Activated CD4-positive, alpha-beta memory T cell treated with anti-CD3 and anti-CD28 coated beads, Interleukin-2, amount 10 ng/mL, durations not matched to agents 7 days and 5 days (primary cell): ENCODE measurements around the gene SPOCK3. TPM values are rescaled to one million over a fixed set of nuclear protein-coding genes. Genes with fewer than 3 reads are reported as not detected.
"Not testable (repeated sequence)": the region's sequence is repeated elsewhere in the genome, so short reads cannot be mapped to it uniquely, and the experiment has no call there.

Experiments
- CTCF ChIA-PET: fragments of 350-600 bp; sonication (Branson Sonifier 250); formaldehyde crosslinking; loops from one replicate; lab custom pipeline; 2021; ENCODE audit warnings: antibody characterized with exemption, inconsistent platforms; lab: Charles Lee
- POLR2A ChIA-PET: fragments of 350-600 bp; sonication (Branson Sonifier 250); formaldehyde crosslinking; loops from one replicate; lab custom pipeline; 2021; ENCODE audit warnings: antibody characterized with exemption; lab: Charles Lee
- DNase-seq: peaks from one replicate; pipeline ENCODE4 v3.0.0-alpha.2; 2020
- H3K27ac Mint-ChIP-seq: one replicate; pipeline ENCODE4 v1.8.0; 2021; ENCODE audit warnings: mild to moderate bottlenecking, mixed read lengths
- H3K27me3 Mint-ChIP-seq: one replicate; pipeline ENCODE4 v1.8.0; 2021; ENCODE audit warnings: mixed read lengths
- H3K36me3 Mint-ChIP-seq: one replicate; pipeline ENCODE4 v1.8.0; 2021; ENCODE audit warnings: low read depth, mixed read lengths
- H3K4me1 Mint-ChIP-seq: one replicate; pipeline ENCODE4 v1.8.0; 2021; ENCODE audit warnings: mixed read lengths
- H3K4me3 Mint-ChIP-seq: one replicate; pipeline ENCODE4 v1.8.0; 2021; ENCODE audit warnings: mild to moderate bottlenecking, mixed read lengths
- H3K9me3 Mint-ChIP-seq: one replicate; pipeline ENCODE4 v1.8.0; 2021; ENCODE audit warnings: mixed read lengths
- total RNA-seq, 2 experiments: library from RNA; stranded (reverse); gene quantifications; one replicate each; pipeline ENCODE4 v1.2.3, GENCODE V29; 2021

Gene SPOCK3
- total RNA-seq, 2 experiments from 2014 or later: not detected

DNA sequence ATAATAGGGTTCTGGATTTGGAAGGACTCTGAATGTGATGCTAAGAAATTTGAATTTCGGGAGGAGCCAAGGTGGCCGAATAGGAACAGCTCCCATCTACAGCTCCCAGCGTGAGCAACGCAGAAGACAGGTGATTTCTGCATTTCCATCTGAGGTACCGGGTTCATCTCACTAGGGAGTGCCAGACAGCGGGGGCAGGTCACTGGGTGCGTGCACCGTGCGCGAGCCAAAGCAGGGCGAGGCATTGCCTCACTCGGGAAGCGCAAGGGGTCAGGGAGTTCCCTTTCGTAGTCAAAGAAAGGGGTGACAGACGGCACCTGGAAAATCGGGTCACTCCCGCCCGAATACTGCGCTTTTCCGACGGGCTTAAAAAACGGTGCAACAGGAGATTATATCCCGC lies 383.9 kb downstream of the SPOCK3 start:
- H3K4me3 Mint-ChIP-seq, H3K9me3 Mint-ChIP-seq, H3K27me3 Mint-ChIP-seq, H3K4me1 Mint-ChIP-seq, CTCF ChIA-PET, H3K36me3 Mint-ChIP-seq, POLR2A ChIA-PET, DNase-seq, H3K27ac Mint-ChIP-seq: not testable (repeated sequence)

DNA sequence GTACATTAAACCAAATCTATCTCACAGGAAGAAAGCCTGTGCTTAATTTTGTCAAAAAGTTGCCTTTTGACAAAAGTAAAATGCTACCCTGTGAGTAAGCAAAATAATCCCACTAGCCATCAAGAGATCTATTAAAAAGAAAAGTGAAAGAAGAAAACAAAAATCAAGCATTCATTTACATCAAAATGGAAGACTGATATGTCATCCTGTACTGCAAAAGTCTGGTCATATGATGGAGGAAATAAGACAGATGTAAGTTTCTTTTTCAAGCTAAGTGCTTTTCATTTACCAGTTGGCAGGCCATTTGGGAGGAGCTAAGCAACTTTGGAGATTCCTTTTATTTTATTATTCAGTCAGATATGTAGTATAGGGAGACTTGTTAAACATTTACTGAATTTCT lies 387.4 kb downstream of the SPOCK3 start:
- no peaks in the 10 kb centered on the region for H3K4me1 Mint-ChIP-seq

DNA sequence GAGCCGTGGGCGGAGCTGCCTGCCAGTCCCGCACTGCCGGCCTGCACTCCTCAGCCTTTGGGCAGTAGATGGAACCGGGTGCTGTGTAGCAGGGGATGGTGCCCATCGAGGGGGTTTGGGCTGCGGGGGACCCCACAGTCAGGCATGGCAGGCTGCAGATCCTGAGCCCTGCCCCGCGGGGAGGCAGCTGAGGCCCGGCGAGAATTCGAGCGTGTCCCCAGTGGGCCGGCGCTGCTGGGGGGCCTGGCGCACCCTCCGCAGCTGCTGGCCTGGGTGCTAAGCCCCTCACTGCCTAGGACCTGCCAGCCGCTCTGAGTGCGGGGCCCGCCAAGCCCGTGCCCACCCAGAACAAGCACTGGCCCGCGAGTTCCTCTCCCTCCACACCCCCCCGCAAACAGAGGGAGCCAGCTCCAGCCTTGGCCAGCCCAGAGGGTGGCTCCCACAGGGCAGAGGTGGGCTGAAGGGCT lies 391.5 kb downstream of the SPOCK3 start:
- ChIA-PET POLR2A (no interaction called here), CTCF (no interaction called here)
- H3K27ac Mint-ChIP-seq: no peak overlapping the region
- no peaks in the 10 kb centered on the region for H3K4me1 Mint-ChIP-seq
- no peaks in the 10 kb centered on the region for H3K27me3 Mint-ChIP-seq
- peaks cover 15% of the 10 kb centered on the region for H3K9me3 Mint-ChIP-seq
- DNase-seq: no peak
- H3K4me3 Mint-ChIP-seq: no peak overlapping the region
- H3K36me3 Mint-ChIP-seq: no peaks in the 10 kb centered on the region

More for the DNA sequence above, 387.4 kb downstream of the SPOCK3 start:
- ChIA-PET CTCF (no interaction called here), POLR2A (no interaction called here)
- no peak overlapping the region for H3K4me3 Mint-ChIP-seq
- H3K9me3 Mint-ChIP-seq: peaks cover 6% of the 10 kb centered on the region
- H3K27me3 Mint-ChIP-seq: no peaks in the 10 kb centered on the region
- H3K27ac Mint-ChIP-seq: no peak overlapping the region
- DNase-seq: no peak
- H3K36me3 Mint-ChIP-seq: no peaks in the 10 kb centered on the region

DNA sequence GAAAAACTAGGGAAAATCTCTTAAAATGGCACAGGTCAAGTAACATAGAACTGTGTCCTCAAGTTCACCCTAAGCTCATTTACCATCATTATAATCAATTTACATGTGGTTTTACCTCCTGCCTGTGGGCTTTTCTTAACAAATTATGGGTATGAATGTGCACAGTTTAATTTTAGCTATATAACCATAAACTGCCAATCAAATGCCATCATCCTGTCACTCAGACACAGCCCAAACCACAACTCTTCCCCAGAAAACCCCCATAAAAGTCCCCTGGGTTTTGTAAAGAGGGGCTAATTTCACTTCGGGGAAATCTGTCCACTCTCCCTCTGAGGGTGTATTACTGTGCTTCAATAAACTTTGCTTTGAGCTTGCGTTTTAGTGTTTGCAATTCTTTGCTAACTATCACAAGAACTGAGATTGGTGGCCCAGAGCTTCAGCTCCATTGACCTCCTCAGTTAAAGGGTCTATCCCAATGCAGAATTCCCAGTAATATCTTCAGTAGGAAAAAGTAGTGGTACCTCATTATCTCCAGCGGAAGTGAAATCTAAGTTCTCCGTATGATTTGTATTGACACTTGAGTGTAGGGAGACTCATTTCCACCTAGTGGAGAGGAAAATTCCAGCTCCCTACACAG lies 394.6 kb downstream of the SPOCK3 start:
- no peaks in the 10 kb centered on the region for H3K4me1 Mint-ChIP-seq
- peaks cover 18% of the 10 kb centered on the region for H3K9me3 Mint-ChIP-seq
- no peak overlapping the region for H3K4me3 Mint-ChIP-seq
- no peak for DNase-seq
- CTCF ChIA-PET: no interaction called here
- POLR2A ChIA-PET: no interaction called here
- H3K27ac Mint-ChIP-seq: no peak overlapping the region
- H3K36me3 Mint-ChIP-seq: no peaks in the 10 kb centered on the region
- no peaks in the 10 kb centered on the region for H3K27me3 Mint-ChIP-seq

DNA sequence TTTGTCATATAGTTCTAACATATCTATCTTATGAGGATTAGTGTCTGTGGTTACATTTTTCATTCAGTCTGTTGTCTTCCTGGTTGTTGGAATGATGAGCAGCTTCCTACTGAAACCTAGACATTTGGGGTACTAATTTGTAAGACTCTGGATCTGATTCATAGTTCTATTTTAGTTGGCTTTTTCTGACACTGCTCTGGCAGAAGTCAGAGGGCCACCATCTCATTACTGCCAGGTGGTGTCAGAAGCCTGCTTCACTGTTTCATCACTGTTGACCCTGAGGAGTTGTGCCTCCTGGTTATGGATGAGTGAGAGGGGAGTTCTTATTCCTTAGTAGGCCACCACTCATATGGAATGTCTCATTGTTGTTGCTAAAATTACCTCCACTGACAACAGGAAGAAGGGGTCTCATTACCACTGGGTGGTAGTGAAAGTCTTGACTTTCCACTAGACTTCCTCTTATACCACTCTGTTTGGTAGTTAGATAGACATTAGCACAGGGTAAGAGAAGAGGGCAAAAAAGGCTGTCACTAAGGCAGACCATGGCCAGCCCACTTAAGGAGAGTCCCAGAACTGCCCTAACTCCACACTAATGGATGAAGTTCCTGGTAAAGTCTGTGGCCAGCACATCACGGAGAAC lies 395.2 kb downstream of the SPOCK3 start:
- no peak overlapping the region for H3K27ac Mint-ChIP-seq

DNA sequence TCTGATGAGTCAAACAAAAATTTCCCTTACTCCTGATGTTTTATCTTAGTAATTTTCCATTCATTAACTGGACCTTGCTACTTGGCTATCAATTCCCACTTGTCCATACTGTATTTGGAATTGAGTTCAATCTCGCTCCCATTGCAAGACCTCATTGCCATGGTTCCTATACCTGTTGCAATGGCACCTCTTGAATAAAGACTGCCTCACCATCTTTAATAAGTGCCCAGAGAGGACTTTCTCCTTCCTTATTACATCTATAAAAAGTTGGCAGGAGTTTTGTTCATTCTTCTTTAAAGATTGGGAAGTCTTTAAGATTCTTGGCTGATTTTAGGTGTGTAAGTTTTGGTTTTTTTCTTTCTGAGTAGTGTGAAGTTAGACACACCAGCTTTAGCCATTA lies 397.4 kb downstream of the SPOCK3 start:
- ChIA-PET CTCF (no interaction called here), POLR2A (no interaction called here)
- Mint-ChIP-seq H3K27me3 (no peaks in the 10 kb centered on the region), H3K27ac (no peak overlapping the region), H3K4me3 (no peak overlapping the region), H3K4me1 (no peaks in the 10 kb centered on the region), H3K36me3 (no peaks in the 10 kb centered on the region), H3K9me3 (peaks cover 23% of the 10 kb centered on the region)
- DNase-seq: no peak

More for the DNA sequence above, 395.2 kb downstream of the SPOCK3 start:
- ChIA-PET CTCF (no interaction called here), POLR2A (no interaction called here)
- no peaks in the 10 kb centered on the region for H3K4me1 Mint-ChIP-seq
- no peak overlapping the region for H3K4me3 Mint-ChIP-seq
- H3K9me3 Mint-ChIP-seq: peaks cover 20% of the 10 kb centered on the region
- H3K27me3 Mint-ChIP-seq: no peaks in the 10 kb centered on the region
- H3K36me3 Mint-ChIP-seq: no peaks in the 10 kb centered on the region
- no peak for DNase-seq

DNA sequence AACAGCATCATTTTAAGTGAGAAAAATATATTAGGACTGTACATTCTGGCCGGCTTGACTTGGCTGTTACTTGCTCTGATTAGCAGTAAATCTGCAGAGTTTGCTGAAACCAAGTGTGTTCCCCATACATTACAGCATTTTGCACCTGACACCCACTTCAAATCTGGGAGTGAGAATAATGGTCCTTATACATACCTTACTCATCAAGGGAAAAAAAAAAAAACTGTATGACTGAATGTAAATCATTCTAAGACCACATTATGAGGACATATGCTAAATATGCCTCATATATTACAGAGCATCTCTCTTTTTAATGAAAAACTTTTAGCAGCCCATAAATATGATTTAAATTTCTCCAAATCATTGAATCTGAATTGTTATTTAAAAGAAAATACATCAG lies 406.7 kb downstream of the SPOCK3 start:
- no peak for DNase-seq

DNA sequence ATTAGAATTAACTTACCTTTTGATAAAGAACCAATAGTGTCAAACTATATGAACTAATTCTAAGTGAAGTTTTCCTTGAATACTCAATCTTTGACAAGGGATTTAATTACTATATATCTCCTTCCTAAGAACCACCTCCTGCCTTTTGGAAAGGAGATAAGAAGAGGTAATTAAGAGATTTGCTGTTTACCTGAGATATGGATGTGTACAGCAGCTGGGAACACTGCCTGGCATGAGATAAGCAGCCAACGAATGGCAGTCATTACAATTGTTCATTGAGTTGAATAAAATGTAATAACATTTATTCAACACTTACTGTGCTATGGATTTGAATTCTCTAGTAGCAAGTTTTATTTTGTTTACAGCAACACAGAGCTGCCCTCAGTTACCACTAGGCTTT lies 407.1 kb downstream of the SPOCK3 start:
- Mint-ChIP-seq H3K27ac (no peak overlapping the region), H3K27me3 (no peaks in the 10 kb centered on the region), H3K4me3 (no peak overlapping the region), H3K36me3 (no peaks in the 10 kb centered on the region), H3K4me1 (no peaks in the 10 kb centered on the region), H3K9me3 (peaks cover 3% of the 10 kb centered on the region)
- ChIA-PET POLR2A (no interaction called here), CTCF (no interaction called here)
- DNase-seq: no peak

More for the DNA sequence above, 406.7 kb downstream of the SPOCK3 start:
- Mint-ChIP-seq H3K27me3 (no peaks in the 10 kb centered on the region), H3K4me1 (no peaks in the 10 kb centered on the region), H3K9me3 (peaks cover 5% of the 10 kb centered on the region), H3K36me3 (no peaks in the 10 kb centered on the region), H3K27ac (no peak overlapping the region), H3K4me3 (no peak overlapping the region)
- ChIA-PET POLR2A (no interaction called here), CTCF (no interaction called here)

DNA sequence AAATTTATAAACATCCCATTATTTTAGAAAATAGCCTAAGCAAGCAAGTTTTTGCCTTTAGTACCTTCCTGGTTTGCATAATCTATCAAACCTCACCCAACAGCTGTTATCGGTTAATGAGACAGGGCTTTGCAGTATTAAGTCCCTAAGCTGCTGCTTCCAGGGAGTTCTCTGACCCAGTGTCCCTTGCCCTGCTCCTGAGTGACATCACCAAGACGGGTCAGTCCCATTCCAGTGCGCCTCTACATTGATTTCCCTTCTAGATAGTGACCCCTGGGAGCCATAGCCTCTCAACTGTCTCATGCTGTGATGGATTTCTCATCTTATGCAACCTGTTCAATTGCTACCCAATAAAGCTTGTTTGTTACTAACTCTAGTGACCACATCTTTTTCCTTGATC lies 410.4 kb downstream of the SPOCK3 start:
- POLR2A ChIA-PET: no interaction called here
- CTCF ChIA-PET: no interaction called here
- no peak for DNase-seq
- no peak overlapping the region for H3K4me3 Mint-ChIP-seq
- no peaks in the 10 kb centered on the region for H3K36me3 Mint-ChIP-seq
- H3K4me1 Mint-ChIP-seq: no peaks in the 10 kb centered on the region
- peaks cover 9% of the 10 kb centered on the region for H3K9me3 Mint-ChIP-seq
- no peak overlapping the region for H3K27ac Mint-ChIP-seq
- no peaks in the 10 kb centered on the region for H3K27me3 Mint-ChIP-seq

DNA sequence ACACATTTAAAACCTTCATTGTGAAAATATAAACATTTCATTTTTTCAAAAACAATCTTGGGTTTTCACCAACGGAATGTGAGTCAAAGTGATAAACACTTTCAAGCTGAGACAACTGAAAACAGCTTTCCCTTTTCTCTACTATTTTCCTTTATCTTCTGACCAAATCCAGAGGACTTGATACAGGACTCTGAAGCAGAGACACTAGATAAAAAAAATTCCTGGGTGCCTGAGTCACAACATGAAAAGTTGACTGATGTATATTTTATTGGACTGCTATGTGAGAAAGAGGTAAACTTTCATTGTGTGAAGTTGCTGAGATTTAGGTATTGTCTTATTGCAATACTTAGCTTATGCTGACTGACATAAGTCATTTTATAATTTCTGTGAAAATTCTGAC lies 411.2 kb downstream of the SPOCK3 start:
- Mint-ChIP-seq H3K36me3 (no peaks in the 10 kb centered on the region), H3K4me1 (no peaks in the 10 kb centered on the region), H3K27me3 (no peaks in the 10 kb centered on the region), H3K4me3 (no peak overlapping the region), H3K9me3 (peaks cover 9% of the 10 kb centered on the region), H3K27ac (no peak overlapping the region)
- ChIA-PET CTCF (no interaction called here), POLR2A (no interaction called here)
- no peak for DNase-seq

DNA sequence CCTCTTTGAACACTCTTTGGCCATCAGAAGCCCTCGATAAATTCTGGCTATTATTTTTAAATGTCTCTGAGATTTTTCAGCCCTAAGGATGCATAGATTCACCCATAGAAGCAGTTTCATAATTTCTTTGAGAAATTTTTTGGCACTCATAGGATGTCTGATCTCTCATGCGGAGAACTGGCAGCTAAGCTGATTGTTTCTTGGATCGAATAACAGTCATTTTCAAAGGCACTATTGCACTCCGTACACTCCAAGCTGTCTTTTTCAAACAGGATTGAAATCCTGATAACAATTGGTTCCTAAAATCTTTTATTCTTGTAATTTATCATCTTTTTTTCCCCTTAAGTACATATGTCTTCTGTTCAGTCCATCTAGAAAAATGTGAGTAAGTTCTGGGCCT lies 411.9 kb downstream of the SPOCK3 start:
- ChIA-PET CTCF (no interaction called here), POLR2A (no interaction called here)
- Mint-ChIP-seq H3K4me3 (no peak overlapping the region), H3K27ac (no peak overlapping the region), H3K9me3 (peaks cover 9% of the 10 kb centered on the region), H3K4me1 (no peaks in the 10 kb centered on the region), H3K27me3 (no peaks in the 10 kb centered on the region), H3K36me3 (no peaks in the 10 kb centered on the region)
- no peak for DNase-seq

DNA sequence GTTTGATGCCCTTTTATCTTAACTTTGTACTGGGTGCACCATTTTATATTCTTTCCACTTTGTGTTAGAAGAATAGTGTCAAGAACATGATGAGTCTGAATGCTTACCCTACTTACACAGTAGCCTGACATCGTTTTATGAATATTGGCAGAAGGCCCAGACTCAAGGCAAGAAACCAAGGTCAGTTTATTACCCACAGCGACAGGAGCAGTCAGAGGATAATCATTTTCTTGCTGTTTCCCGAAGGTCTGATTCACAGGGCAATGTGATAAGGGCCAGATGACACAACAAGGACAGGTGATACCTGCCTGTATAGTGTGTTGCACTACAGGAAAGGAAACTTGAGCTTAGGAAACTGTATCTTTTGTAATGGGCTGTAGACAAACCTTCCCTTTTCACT lies 417.4 kb downstream of the SPOCK3 start:
- Mint-ChIP-seq H3K36me3 (no peaks in the 10 kb centered on the region), H3K4me1 (no peaks in the 10 kb centered on the region), H3K9me3 (peaks cover 5% of the 10 kb centered on the region), H3K4me3 (no peak overlapping the region), H3K27me3 (no peaks in the 10 kb centered on the region), H3K27ac (no peak overlapping the region)
- no peak for DNase-seq
- CTCF ChIA-PET: no interaction called here
- POLR2A ChIA-PET: no interaction called here

DNA sequence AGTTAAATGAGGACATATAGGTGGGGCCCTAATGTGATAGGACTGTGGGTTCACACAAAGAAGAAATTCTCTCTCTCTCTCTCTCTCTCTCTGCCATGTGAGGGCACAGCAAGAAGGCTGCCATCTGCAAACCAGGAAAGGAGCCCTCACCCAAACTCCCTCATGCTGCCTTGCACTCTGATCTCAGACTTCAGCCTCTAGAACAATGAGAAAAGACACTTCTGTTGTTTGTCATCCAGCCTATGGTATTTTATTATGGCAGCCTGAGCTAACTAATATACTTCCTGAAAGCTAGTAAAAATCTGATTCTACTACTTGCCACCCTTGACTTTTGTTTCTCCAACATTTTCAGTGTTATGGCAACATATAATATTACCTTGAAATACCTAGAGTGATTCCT lies 425.9 kb downstream of the SPOCK3 start:
- CTCF ChIA-PET: no interaction called here
- Mint-ChIP-seq H3K4me3 (no peak overlapping the region), H3K9me3 (no peaks in the 10 kb centered on the region)

DNA sequence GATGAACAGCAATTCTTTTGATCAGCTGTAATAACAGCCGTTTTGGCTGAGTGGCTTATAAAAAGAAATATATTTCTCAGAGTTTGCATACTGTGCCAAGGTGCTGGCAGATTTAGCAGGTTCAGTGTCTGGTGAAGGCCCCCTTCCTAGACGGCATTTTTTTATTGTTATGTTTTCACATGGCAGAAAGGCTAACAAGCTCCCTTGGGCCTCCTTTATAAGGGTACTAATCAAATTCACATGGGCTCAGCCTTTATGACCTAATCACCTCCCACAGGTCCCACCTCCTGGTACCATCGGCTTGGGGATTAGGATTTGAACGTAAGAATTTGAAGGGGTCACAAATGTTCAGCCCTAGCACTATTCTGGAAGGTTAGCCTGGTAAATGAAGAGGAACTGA lies 431.9 kb downstream of the SPOCK3 start:
- H3K27me3 Mint-ChIP-seq: no peaks in the 10 kb centered on the region
- peaks cover 6% of the 10 kb centered on the region for H3K9me3 Mint-ChIP-seq
- no peak overlapping the region for H3K27ac Mint-ChIP-seq
- no peak for DNase-seq
- ChIA-PET POLR2A (no interaction called here), CTCF (no interaction called here)
- no peaks in the 10 kb centered on the region for H3K36me3 Mint-ChIP-seq
- no peaks in the 10 kb centered on the region for H3K4me1 Mint-ChIP-seq
- no peak overlapping the region for H3K4me3 Mint-ChIP-seq

More for the DNA sequence above, 425.9 kb downstream of the SPOCK3 start:
- no peak for DNase-seq
- POLR2A ChIA-PET: no interaction called here
- Mint-ChIP-seq H3K27ac (no peak overlapping the region), H3K36me3 (no peaks in the 10 kb centered on the region), H3K4me1 (no peaks in the 10 kb centered on the region), H3K27me3 (no peaks in the 10 kb centered on the region)
